Measurements from ENCODE around the gene NOXO1. TPM values are rescaled to one million over a fixed set of nuclear protein-coding genes. Genes with fewer than 3 reads are reported as not detected.

NOXO1 gene
- total RNA-seq, 2 donors from 2014 or later: 0.42 TPM; not detected in 1

GRCh38 chr16:1944612-1945199 is 36.6 kb downstream of the NOXO1 start:
- no peaks in the 10 kb centered on the region for H3K4me1 ChIP-seq (ENCODE audit: control insufficient read depth, insufficient read depth, low read length)
- H3K9me3 ChIP-seq (ENCODE audit: control insufficient read depth, low read length): no peaks in the 10 kb centered on the region
- H3K4me3 ChIP-seq (ENCODE audit: low read length): no peak overlapping the region
- no peaks in the 10 kb centered on the region for H3K36me3 Mint-ChIP-seq (ENCODE audit: low read depth)
- no peaks in the 10 kb centered on the region for H3K27me3 ChIP-seq (ENCODE audit: control insufficient read depth, insufficient read depth, low read length, poor library complexity, severe bottlenecking)
- no peak overlapping the region for H3K4me3 Mint-ChIP-seq
- H3K4me1 Mint-ChIP-seq: peaks cover 3% of the 10 kb centered on the region
- no peak for TF ChIP-seq CTCF (conservative IDR thresholded peaks at IDR 0.05)
- H3K27ac ChIP-seq (ENCODE audit: low read depth, low read length): no peak overlapping the region
- no peaks in the 10 kb centered on the region for H3K36me3 ChIP-seq (ENCODE audit: control insufficient read depth, insufficient read depth, low read length)
- H3K27me3 Mint-ChIP-seq (ENCODE audit: insufficient read depth): peaks cover 10% of the 10 kb centered on the region
- H3K27ac Mint-ChIP-seq: no peak overlapping the region
- 94 to 99% methylated on average over 10 to 18 of the region's 21 CpGs for WGBS, 2 experiments (ENCODE audit: insufficient coverage in 1 of 2, insufficient read length in 1 of 2)
- no peak for DNase-seq
- no peak overlapping the region for H3K9ac ChIP-seq (ENCODE audit: extremely low read depth, low read length, poor library complexity, severe bottlenecking)
- no peaks in the 10 kb centered on the region for H3K9me3 Mint-ChIP-seq

GRCh38 chr16:1942810-1943726 is 38.2 kb downstream of the NOXO1 start, which contains the start of gene MSRB1:
TSS of gene MSRB1 (minus strand) at chr16:1943199. CDS start at chr16:1943156, 43 bp downstream.
- no peaks in the 10 kb centered on the region for H3K27me3 ChIP-seq (ENCODE audit: control insufficient read depth, insufficient read depth, low read length, poor library complexity, severe bottlenecking)
- peak; percentile 100 for DNase-seq
- 3 to 5% methylated on average over 20 to 76 of the region's 77 CpGs for WGBS, 2 experiments (ENCODE audit: insufficient coverage in 1 of 2, insufficient read length in 1 of 2)
- H3K9ac ChIP-seq (ENCODE audit: extremely low read depth, low read length, poor library complexity, severe bottlenecking): peak within 1 kb of the TSS; percentile 20
- Mint-ChIP-seq H3K4me3 (peak within 1 kb of the TSS; percentile 82), H3K9me3 (no peaks in the 10 kb centered on the region), H3K36me3 (ENCODE audit: low read depth) (peaks cover 14% of the 10 kb centered on the region), H3K27ac (peak within 1 kb of the TSS; percentile 76), H3K4me1 (peaks cover 3% of the 10 kb centered on the region), H3K27me3 (ENCODE audit: insufficient read depth) (peaks cover 10% of the 10 kb centered on the region)
- peak within 1 kb of the TSS; percentile 89 for H3K4me3 ChIP-seq (ENCODE audit: low read length)
- no peaks in the 10 kb centered on the region for H3K4me1 ChIP-seq (ENCODE audit: control insufficient read depth, insufficient read depth, low read length)
- TF ChIP-seq CTCF (conservative IDR thresholded peaks at IDR 0.05): peak; percentile 50
- no peaks in the 10 kb centered on the region for H3K9me3 ChIP-seq (ENCODE audit: control insufficient read depth, low read length)
- no peak within 1 kb of the TSS for H3K27ac ChIP-seq (ENCODE audit: low read depth, low read length)
- peaks cover 1% of the 10 kb centered on the region for H3K36me3 ChIP-seq (ENCODE audit: control insufficient read depth, insufficient read depth, low read length)

GRCh38 chr16:1942047-1942809 is 39.0 kb downstream of the NOXO1 start:
- Histone ChIP-seq H3K4me3 (ENCODE audit: low read length) (peak overlapping the region; percentile 89), H3K9me3 (ENCODE audit: control insufficient read depth, low read length) (no peaks in the 10 kb centered on the region), H3K36me3 (ENCODE audit: control insufficient read depth, insufficient read depth, low read length) (peaks cover 4% of the 10 kb centered on the region), H3K27ac (ENCODE audit: low read depth, low read length) (no peak overlapping the region), H3K4me1 (ENCODE audit: control insufficient read depth, insufficient read depth, low read length) (no peaks in the 10 kb centered on the region), H3K9ac (ENCODE audit: extremely low read depth, low read length, poor library complexity, severe bottlenecking) (peak overlapping the region; percentile 20), H3K27me3 (ENCODE audit: control insufficient read depth, insufficient read depth, low read length, poor library complexity, severe bottlenecking) (no peaks in the 10 kb centered on the region)
- 47 to 58% methylated on average over 8 to 16 of the region's 17 CpGs for WGBS, 2 experiments (ENCODE audit: insufficient coverage in 1 of 2, insufficient read length in 1 of 2)
- Mint-ChIP-seq H3K9me3 (no peaks in the 10 kb centered on the region), H3K36me3 (ENCODE audit: low read depth) (peaks cover 17% of the 10 kb centered on the region), H3K4me1 (peaks cover 3% of the 10 kb centered on the region), H3K4me3 (peak overlapping the region; percentile 82), H3K27me3 (ENCODE audit: insufficient read depth) (peaks cover 10% of the 10 kb centered on the region), H3K27ac (no peak overlapping the region)
- peak; percentile 63 for DNase-seq
- TF ChIP-seq CTCF (conservative IDR thresholded peaks at IDR 0.05): no peak
